GM21367 (cell line): ENCODE results near the gene TMEM175.

Experiments used
- ATAC-seq: cut with Tn5 transposase; IDR thresholded peaks from one replicate; pipeline ENCODE4 v1.9.1; 2021; ENCODE audit not compliant: unreplicated experiment

The TMEM175 gene

GRCh38 chr4:1000686-1001260 lies 68.5 kb downstream of the TMEM175 start:
- ATAC-seq, result no peak

GRCh38 chr4:1001561-1002130 lies 69.4 kb downstream of the TMEM175 start:
- ATAC-seq, result no peak

- ATAC-seq, result no peak
Observed at GRCh38 chr4:1002131-1002630, 69.9 kb downstream of the TMEM175 start.

GRCh38 chr4:1002631-1003251 lies 70.5 kb downstream of the TMEM175 start:
- no peak for ATAC-seq

- no peak for ATAC-seq
Observed at GRCh38 chr4:1003271-1004070, 71.2 kb downstream of the TMEM175 start.

- no peak for ATAC-seq
Observed at GRCh38 chr4:1004071-1004418, 71.8 kb downstream of the TMEM175 start.

- ATAC-seq, result no peak
Observed at GRCh38 chr4:1004557-1005485, 72.6 kb downstream of the TMEM175 start.

- no peak for ATAC-seq
Observed at GRCh38 chr4:1006856-1007255, 74.6 kb downstream of the TMEM175 start.
